Measurements from ENCODE around the gene ARHGAP9. TPM values are rescaled to one million over a fixed set of nuclear protein-coding genes. Genes with fewer than 3 reads are reported as not detected.
A peak's percentile ranks its signal among the peaks of the same experiment; 100 is the strongest.

Gene ARHGAP9
- 10.0 TPM for total RNA-seq

GRCh38 chr12:57479376-57480115 lies at the start of gene ARHGAP9:
Gene ARHGAP9, minus strand, starts transcription at chr12:57479866. Its CDS starts 460 bp downstream, at chr12:57479406.
- DNase-seq (ENCODE audit: low spot score): no peak

- DNase-seq (ENCODE audit: low spot score): no peak
Measured at GRCh38 chr12:57528831-57529555, 49.3 kb upstream of the ARHGAP9 start.

- no peak for DNase-seq (ENCODE audit: low spot score)
Measured at GRCh38 chr12:57528176-57528575, 48.5 kb upstream of the ARHGAP9 start.

GRCh38 chr12:57527184-57527583 lies 47.5 kb upstream of the ARHGAP9 start:
- DNase-seq (ENCODE audit: low spot score): no peak

- DNase-seq (ENCODE audit: low spot score): no peak
Measured at GRCh38 chr12:57526477-57527126, 46.9 kb upstream of the ARHGAP9 start.

- no peak for DNase-seq (ENCODE audit: low spot score)
Measured at GRCh38 chr12:57525615-57526383, 46.1 kb upstream of the ARHGAP9 start.

- DNase-seq (ENCODE audit: low spot score): peak; percentile 50
Measured at GRCh38 chr12:57524814-57525614, 45.3 kb upstream of the ARHGAP9 start.

GRCh38 chr12:57523706-57524614 lies 44.3 kb upstream of the ARHGAP9 start:
- no peak for DNase-seq (ENCODE audit: low spot score)

- peak; percentile 80 for DNase-seq (ENCODE audit: low spot score)
Measured at GRCh38 chr12:57522887-57523705, 43.4 kb upstream of the ARHGAP9 start.

GRCh38 chr12:57522011-57522886 lies 42.6 kb upstream of the ARHGAP9 start, which contains the start of gene MBD6:
Gene MBD6, plus strand, starts transcription at chr12:57522824. Its CDS starts 1,480 bp downstream, at chr12:57524304.
- peak; percentile 96 for DNase-seq (ENCODE audit: low spot score)

GRCh38 chr12:57521525-57522010 lies 41.9 kb upstream of the ARHGAP9 start:
- peak; percentile 62 for DNase-seq (ENCODE audit: low spot score)

GRCh38 chr12:57520053-57520818 lies 40.6 kb upstream of the ARHGAP9 start, which contains the start of gene DDIT3:
Gene DDIT3, minus strand, starts transcription at chr12:57520514. Its CDS starts 3,108 bp downstream, at chr12:57517406.
- peak; percentile 100 for DNase-seq (ENCODE audit: low spot score)

GRCh38 chr12:57519796-57520052 lies 40.1 kb upstream of the ARHGAP9 start:
- DNase-seq (ENCODE audit: low spot score): no peak

- DNase-seq (ENCODE audit: low spot score): no peak
Measured at GRCh38 chr12:57518920-57519795, 39.5 kb upstream of the ARHGAP9 start.

GRCh38 chr12:57518176-57518919 lies 38.7 kb upstream of the ARHGAP9 start:
- DNase-seq (ENCODE audit: low spot score): no peak
